ENCODE results near the gene GARIN5A. TPM values are rescaled to one million over a fixed set of nuclear protein-coding genes. Genes with fewer than 3 reads are reported as not detected.

Gene GARIN5A
- total RNA-seq, 4 donors from 2014 or later: 0.53 to 2.0 (median 1.5) TPM

DNA sequence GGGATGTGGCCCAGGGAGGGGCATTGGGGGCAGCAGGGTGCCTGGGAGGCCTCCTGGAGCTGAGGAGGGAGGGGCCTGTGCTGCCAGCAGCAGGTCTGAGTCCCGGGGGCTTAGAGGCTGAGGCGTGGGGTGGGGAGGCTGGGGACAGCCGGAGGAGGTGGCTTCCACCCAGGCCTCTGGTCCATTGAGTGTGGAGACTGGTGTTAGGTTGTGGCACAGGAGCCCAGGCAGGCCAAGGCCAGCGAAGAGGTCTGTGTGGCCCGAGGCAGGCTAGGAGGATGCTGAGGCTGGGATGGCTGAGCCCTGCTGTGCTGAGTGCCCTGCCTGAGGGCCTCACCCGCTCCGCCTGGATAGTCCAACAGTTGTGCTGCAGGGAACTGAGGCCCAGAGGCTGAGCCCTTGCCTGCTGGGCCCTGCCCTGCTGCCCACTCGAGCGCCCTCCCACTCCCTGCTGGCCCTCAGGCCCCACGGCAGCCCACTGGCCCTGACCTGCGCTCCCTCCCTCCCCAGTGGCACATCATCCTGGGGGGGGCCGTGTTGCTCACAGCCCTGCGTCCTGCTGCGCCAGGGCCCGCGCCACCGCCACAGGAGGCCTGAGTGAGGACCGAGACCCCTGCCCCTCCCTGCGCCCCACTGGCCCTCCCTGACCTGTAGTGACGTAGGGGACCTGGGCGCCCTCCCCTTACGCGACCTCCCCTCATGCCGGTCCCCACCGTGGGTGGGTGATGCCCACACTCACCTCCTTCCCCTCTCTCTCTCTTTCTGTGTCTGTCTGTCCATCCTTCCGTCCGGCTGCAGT is 4.9 kb upstream of the GARIN5A start:
- TF ChIP-seq CTCF (IDR thresholded peaks at IDR 0.05): no peak
- TF ChIP-seq POLR2A (IDR thresholded peaks at IDR 0.05): no peak
- H3K9me3 ChIP-seq: no peaks in the 10 kb centered on the region
- peaks cover 0 to 75% (median 13%) of the 10 kb centered on the region in 3 donors for H3K36me3 ChIP-seq
- no peak overlapping the region for H3K27ac ChIP-seq
- no peak overlapping the region for H3K4me3 ChIP-seq
- intact Hi-C loops (cut with DNase I): no loop called here
- 75 to 96% methylated on average over 8 to 11 of the region's 27 CpGs for WGBS, 2 donors
- no peak for DNase-seq
- H3K4me1 ChIP-seq: peaks cover 9 to 21% (median 10%) of the 10 kb centered on the region in 3 donors
- peaks cover 0 to 5% (median 0%) of the 10 kb centered on the region in 4 donors for H3K27me3 ChIP-seq

GRCh38 chr19:50480281-50481111 is 3.8 kb upstream of the GARIN5A start:
- no peak overlapping the region for H3K4me3 ChIP-seq
- H3K9me3 ChIP-seq: no peaks in the 10 kb centered on the region
- H3K27me3 ChIP-seq: no peaks in the 10 kb centered on the region
- H3K4me1 ChIP-seq: peaks cover 9 to 29% (median 10%) of the 10 kb centered on the region in 3 donors
- WGBS, 2 donors: 96 to 100% methylated on average over 3 to 8 of the region's 37 CpGs
- H3K36me3 ChIP-seq: peaks cover 0 to 75% (median 13%) of the 10 kb centered on the region in 3 donors
- H3K27ac ChIP-seq: no peak overlapping the region
- intact Hi-C loops (cut with DNase I): no loop called here
- TF ChIP-seq CTCF (IDR thresholded peaks at IDR 0.05) (no peak), POLR2A (IDR thresholded peaks at IDR 0.05) (no peak)
- DNase-seq: no peak

DNA sequence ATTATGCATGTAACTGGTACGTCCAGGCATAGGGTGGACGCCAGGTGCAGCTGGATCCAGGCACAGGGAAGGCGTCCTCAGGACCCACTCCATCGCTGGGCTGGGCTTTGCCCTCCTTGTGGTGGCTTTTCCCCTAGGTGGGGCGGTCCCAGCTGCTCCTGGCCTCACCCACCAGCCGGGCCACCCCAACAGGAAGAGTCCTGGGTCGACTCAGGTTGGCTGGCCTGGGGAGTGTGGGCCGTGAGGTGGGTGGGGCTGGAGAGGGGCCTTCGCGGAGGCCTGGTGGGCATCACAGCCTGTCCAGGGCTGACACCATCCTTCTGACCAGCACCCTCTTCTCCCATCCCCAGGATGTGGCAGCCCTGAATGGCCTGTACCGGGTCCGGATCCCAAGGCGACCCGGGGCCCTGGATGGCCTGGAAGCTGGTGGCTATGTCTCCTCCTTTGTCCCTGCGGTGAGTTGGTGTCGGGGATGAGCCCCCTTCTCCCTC is 3.2 kb upstream of the GARIN5A start:
- peaks cover 9 to 29% (median 10%) of the 10 kb centered on the region in 3 donors for H3K4me1 ChIP-seq

GRCh38 chr19:50478901-50479715 is 2.5 kb upstream of the GARIN5A start:
- Histone ChIP-seq H3K4me1 (peaks cover 9 to 29% (median 10%) of the 10 kb centered on the region in 3 donors), H3K4me3 (no peak overlapping the region), H3K9me3 (no peaks in the 10 kb centered on the region), H3K36me3 (peaks cover 0 to 63% (median 13%) of the 10 kb centered on the region in 3 donors), H3K27ac (no peak overlapping the region), H3K27me3 (no peaks in the 10 kb centered on the region)
- no peak for DNase-seq
- WGBS, 2 donors: 70 to 75% methylated on average over 5 to 14 of the region's 19 CpGs
- peak in 2 of 6 experiments; percentile 14 to 40 for TF ChIP-seq CTCF (IDR thresholded peaks at IDR 0.05)
- TF ChIP-seq POLR2A (IDR thresholded peaks at IDR 0.05): no peak
- intact Hi-C loops (cut with DNase I): no loop called here

More for the DNA sequence above, 3.2 kb upstream of the GARIN5A start:
- TF ChIP-seq CTCF (IDR thresholded peaks at IDR 0.05) (no peak), POLR2A (IDR thresholded peaks at IDR 0.05) (no peak)
- Histone ChIP-seq H3K4me3 (no peak overlapping the region), H3K9me3 (no peaks in the 10 kb centered on the region), H3K27me3 (no peaks in the 10 kb centered on the region), H3K36me3 (peaks cover 0 to 70% (median 13%) of the 10 kb centered on the region in 3 donors), H3K27ac (no peak overlapping the region)
- DNase-seq: no peak
- 89 to 90% methylated on average over 3 to 5 of the region's 16 CpGs for WGBS, 2 donors
- intact Hi-C loops (cut with DNase I): no loop called here
